GM12801 (cell line): ENCODE results near the gene VMO1.

ENCODE experiments used
- TF ChIP-seq, protein P1 (sequence below): IDR thresholded peaks from one replicate; pipeline ENCODE4 v1.5.1; 2011; ENCODE audit warnings: control low read depth; ENCODE audit not compliant: insufficient read length; ENCODE audit errors: extremely low read depth

The VMO1 gene

DNA sequence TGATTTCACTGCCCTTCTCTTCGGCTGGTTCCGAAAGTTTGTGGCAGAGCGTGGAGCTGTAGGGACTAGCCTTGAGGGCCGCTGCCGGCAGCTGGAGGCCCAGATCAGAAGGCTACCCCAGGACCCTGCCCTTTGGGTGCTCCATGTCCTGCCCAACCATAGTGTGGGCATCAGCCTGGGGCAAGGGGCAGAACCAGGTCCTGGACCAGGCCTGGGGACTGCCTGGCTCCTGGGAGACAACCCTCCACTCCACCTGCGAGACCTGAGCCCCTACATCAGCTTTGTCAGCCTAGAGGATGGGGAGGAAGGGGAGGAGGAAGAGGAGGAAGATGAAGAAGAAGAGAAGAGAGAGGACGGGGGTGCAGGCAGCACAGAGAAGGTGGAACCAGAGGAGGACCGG, 45.6 kb downstream of the VMO1 start:
- TF ChIP-seq, protein P1, sequence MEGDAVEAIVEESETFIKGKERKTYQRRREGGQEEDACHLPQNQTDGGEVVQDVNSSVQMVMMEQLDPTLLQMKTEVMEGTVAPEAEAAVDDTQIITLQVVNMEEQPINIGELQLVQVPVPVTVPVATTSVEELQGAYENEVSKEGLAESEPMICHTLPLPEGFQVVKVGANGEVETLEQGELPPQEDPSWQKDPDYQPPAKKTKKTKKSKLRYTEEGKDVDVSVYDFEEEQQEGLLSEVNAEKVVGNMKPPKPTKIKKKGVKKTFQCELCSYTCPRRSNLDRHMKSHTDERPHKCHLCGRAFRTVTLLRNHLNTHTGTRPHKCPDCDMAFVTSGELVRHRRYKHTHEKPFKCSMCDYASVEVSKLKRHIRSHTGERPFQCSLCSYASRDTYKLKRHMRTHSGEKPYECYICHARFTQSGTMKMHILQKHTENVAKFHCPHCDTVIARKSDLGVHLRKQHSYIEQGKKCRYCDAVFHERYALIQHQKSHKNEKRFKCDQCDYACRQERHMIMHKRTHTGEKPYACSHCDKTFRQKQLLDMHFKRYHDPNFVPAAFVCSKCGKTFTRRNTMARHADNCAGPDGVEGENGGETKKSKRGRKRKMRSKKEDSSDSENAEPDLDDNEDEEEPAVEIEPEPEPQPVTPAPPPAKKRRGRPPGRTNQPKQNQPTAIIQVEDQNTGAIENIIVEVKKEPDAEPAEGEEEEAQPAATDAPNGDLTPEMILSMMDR = no peak

DNA sequence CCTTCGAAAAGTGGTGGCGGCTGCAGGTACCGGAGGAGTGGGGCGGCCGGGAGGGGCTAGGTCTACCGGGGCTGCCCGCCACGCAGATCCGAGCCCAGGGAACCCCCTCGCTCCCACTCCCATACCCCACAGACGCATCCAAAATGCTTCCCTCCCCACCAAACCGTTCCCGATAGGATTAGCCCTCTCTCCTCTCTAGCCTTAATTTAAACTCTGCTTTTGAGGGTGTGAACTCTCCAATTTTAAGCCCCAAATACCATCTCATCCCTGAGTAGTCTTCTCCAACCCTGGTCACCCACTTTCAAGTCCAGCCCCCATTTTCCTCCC, 46.2 kb downstream of the VMO1 start:
- TF ChIP-seq, protein P1 = no peak

DNA sequence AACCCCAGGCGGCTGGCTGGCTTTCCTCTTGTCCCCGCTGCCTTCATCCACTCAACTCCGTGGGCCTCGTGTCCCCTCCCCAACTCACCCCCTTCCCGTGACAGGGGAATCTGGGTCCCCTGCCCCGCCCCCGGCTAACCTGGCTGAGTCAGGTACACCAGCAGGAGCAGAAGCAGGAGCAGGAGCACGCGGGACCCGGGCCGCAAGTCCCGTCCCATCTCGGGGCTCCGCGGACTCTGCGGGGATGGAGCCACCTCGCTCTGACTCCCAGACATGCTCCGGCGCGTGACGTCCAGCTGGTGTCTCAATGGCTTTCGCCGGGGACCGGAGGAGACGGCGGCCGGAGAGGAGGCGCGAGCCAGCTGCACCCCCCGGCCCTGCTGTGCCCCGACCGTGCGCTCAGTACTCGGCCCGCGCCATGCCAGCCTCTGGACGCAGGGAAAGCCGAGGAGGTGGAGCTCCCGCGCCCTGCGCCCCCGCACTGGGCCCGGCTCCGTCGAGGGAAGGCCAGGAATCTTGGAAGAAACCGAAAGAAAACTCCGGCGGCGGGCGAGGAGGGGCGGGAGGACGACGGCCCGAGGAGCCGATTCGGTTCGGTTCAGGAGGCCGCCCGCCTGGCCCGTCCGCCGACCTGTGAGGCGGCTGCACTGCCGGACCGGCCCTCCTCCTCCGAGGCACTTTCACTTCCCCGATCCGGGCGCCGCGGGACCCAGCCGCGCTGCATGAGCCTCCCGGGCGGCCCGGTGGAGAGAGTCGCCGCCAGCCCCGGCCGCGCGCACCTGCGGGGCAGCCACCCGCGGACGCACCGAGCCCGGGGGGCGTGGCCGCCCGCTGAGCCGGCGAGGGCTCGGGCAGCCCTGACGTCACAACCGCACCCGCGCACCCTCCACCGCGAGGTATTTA, 46.8 kb downstream of the VMO1 start, which contains the start of the genes CXCL16 and ZMYND15:
CXCL16 (minus strand) TSS at position 807 of the 903 bp plus-strand sequence; CDS start at position 218, 589 bp downstream.
ZMYND15 (plus strand) TSS at position 712 of the 903 bp plus-strand sequence. CDS start 716 bp downstream, outside the sequence.
- TF ChIP-seq, protein P1 = no peak

DNA sequence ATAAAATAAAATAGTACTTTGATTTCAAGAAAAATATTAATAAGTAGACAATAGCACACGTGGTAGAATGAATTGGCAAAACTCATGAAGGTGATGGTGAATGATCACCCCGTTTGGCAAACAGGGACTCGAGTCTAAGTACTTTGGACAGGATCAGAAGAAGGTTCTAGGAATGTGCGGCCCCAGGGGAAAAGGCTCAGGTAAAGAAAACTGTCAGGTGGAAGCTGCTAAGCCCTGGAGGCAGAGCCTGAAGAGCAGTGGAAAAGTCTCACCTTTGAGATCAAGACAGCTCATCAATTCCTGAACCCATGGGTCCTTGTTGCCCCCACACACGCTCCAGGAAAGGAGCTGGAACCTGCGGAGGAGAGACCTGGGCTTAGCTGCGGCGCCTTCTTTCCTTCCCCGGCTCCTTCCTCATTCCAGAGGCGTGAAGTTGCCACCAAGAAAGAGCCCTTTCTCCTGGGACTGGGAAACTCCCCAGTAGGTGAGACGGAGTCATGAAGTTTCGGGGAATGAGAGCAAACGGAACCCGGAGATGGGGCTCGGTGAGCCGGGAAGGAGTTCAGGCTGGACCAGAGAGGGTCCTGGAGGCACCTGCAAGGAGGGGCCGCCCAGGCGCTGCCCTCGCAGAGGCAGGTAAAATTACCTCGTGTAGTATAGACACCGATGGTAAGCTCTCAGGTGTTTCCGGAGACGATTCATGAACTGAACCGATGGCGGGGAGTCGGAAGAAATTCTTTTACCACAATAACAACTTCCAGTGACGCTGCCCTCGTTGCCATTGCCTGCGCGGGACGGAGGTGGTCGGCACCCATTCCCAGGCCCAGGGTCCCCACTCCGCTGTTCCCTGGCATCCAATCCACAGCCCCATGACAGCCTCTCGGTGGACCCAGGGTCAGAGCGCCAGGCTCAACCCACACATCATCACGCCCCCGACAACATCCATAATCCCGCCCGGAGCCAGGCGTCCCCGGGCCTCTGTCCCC, 47.7 kb downstream of the VMO1 start:
- TF ChIP-seq, protein P1 = no peak

DNA sequence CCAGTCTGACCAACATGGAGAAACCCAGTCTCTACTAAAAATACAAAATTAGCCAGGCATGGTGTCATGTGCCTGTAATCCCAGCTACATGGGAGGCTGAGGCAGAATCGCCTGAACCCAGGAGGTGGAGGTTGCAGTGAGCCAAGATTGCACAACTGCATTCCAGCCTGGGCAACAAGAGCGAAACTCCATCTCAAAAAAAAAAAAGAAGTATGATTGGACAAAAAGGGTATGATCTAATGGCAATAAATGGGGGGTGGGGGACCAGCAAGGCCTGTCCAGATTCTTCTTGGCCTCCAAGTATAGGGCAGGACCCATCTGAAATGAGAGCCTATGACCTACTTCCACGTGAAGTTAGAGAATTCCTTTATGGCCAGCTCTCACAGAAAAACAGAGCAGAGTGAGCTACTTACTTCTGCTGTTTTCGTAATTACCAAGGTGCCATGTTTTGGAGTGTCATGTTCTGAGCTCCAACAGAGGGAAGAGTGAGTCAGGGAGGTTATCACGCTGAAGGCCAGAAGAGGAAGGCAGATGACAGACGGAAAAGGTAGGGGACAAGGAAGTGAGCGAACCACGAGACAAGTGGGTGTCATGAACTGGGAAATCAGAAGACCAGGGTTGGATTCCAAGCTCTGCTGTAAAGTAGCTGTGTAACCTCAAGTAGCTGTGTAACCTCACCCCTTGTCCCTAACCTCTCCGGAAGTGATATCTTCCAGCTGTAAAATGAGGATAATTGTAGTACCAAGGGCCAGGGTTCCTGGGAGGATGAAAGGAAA, 50.1 kb downstream of the VMO1 start:
- TF ChIP-seq, protein P1 = no peak
